HG02798 (cell line): ENCODE data around the gene PHLPP2.

Experiments used
- ATAC-seq: cut with Tn5 transposase; IDR thresholded peaks from one replicate; pipeline ENCODE4 v1.9.1; 2021; ENCODE audit warnings: mild to moderate bottlenecking; ENCODE audit not compliant: unreplicated experiment, poor library complexity

The PHLPP2 gene

GRCh38 chr16:71724320-71724751, at the start of gene PHLPP2:
PHLPP2 (minus strand) TSS chr16:71724701; CDS start chr16:71714795, 9,906 bp downstream.
- no peak for ATAC-seq

- no peak for ATAC-seq
These were observed 47.1 kb upstream of the PHLPP2 start for GRCh38 chr16:71771571-71771970.

GRCh38 chr16:71769222-71769621, 44.7 kb upstream of the PHLPP2 start:
- no peak for ATAC-seq

- no peak for ATAC-seq
These were observed 42.8 kb upstream of the PHLPP2 start for GRCh38 chr16:71767060-71767900.

- ATAC-seq = no peak
These were observed 37.7 kb upstream of the PHLPP2 start for GRCh38 chr16:71762186-71762585.

GRCh38 chr16:71761097-71761496, 36.6 kb upstream of the PHLPP2 start:
- ATAC-seq = no peak

- no peak for ATAC-seq
These were observed 33.8 kb upstream of the PHLPP2 start for GRCh38 chr16:71758293-71758760.

- ATAC-seq = no peak
These were observed 30.2 kb upstream of the PHLPP2 start for GRCh38 chr16:71754652-71755051.

GRCh38 chr16:71754108-71754507, 29.6 kb upstream of the PHLPP2 start:
- no peak for ATAC-seq

GRCh38 chr16:71748226-71748625, 23.7 kb upstream of the PHLPP2 start:
- no peak for ATAC-seq

- ATAC-seq = no peak
These were observed 22.0 kb upstream of the PHLPP2 start for GRCh38 chr16:71746442-71747046.

GRCh38 chr16:71738855-71739254, 14.4 kb upstream of the PHLPP2 start:
- no peak for ATAC-seq

GRCh38 chr16:71737501-71737900, 13.0 kb upstream of the PHLPP2 start:
- no peak for ATAC-seq

GRCh38 chr16:71734511-71734910, 10.0 kb upstream of the PHLPP2 start:
- no peak for ATAC-seq

GRCh38 chr16:71732587-71732986, 8.1 kb upstream of the PHLPP2 start:
- ATAC-seq = no peak

GRCh38 chr16:71727551-71728324, 3.2 kb upstream of the PHLPP2 start:
- ATAC-seq = no peak

- no peak for ATAC-seq
These were observed 2.2 kb upstream of the PHLPP2 start for GRCh38 chr16:71726476-71727315.

- ATAC-seq = peak; percentile 82
These were observed 773 bp downstream of the PHLPP2 start for GRCh38 chr16:71723537-71724319.
